B cell (primary cell): ENCODE measurements around the gene ATP2B3.

ENCODE experiments used
- EZH2 ChIP-seq: IDR thresholded peaks from 2 replicates; pipeline ENCODE4 v1.6.1; 2012; ENCODE audit warnings: borderline replicate concordance, low read depth, mild to moderate bottlenecking, moderate library complexity, low read length; ENCODE audit not compliant: insufficient read depth, poor library complexity, severe bottlenecking
- TF ChIP-seq, protein P1 (sequence below): fragments of 200-600 bp; IDR thresholded peaks from one replicate; pipeline ENCODE4 v1.8.0; 2022; ENCODE audit warnings: antibody characterized with exemption, mild to moderate bottlenecking

DNA sequence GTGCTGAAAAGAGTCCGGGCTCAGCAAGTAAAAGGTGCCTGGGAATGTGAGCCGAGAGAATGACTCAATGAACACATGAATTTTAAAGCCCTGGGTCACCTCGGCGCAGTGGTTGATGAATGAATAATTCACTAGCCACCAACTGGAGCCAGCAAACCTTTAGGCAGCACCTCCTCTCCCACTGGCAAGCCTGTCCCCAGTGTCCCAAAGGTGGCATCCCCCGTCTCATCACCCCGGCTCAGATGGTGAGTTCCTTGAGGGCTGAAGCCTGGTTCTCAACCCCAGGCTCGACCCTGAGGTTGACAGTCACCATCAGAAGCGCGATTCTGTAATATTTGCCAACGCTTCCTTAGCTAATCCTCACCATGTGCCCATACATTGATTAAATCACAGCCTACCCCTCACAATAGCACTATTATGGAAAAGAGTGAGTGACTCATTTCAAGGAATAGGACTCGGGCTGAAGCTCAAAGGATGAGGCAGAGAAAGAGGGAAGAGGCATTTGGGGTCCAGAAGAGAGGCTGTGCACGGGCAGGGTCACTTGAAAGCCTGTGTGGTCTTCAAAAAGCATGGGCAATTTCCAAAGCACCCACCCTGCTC, 84.2 kb downstream of the ATP2B3 start:
- TF ChIP-seq, protein P1, sequence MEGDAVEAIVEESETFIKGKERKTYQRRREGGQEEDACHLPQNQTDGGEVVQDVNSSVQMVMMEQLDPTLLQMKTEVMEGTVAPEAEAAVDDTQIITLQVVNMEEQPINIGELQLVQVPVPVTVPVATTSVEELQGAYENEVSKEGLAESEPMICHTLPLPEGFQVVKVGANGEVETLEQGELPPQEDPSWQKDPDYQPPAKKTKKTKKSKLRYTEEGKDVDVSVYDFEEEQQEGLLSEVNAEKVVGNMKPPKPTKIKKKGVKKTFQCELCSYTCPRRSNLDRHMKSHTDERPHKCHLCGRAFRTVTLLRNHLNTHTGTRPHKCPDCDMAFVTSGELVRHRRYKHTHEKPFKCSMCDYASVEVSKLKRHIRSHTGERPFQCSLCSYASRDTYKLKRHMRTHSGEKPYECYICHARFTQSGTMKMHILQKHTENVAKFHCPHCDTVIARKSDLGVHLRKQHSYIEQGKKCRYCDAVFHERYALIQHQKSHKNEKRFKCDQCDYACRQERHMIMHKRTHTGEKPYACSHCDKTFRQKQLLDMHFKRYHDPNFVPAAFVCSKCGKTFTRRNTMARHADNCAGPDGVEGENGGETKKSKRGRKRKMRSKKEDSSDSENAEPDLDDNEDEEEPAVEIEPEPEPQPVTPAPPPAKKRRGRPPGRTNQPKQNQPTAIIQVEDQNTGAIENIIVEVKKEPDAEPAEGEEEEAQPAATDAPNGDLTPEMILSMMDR, result no peak
- TF ChIP-seq EZH2, result no peak
